ENCODE data around the gene ACACA.

DNA sequence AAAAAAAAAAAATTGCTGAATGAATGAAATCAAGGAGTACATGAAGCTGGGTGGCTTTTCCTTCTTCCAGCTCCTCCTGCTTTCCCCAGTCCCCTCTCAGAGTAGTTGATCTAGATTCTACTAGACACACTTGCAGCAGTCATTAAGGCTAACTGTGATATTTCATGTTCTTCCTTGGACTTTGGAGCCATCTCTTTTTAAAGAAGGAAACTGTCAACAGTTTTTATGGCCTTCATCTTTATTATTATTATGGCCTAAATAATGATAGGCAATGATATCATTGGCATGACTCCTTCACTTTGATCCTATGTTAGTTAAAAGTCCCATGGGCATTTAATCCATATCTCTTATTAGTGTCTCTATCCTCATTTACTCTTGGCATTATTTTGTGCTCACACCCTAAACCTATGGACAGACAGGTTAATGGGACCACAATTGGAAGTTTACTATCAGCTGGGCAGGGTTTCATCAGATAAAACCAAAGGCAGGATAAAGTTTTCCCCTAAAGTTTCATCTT is 21.1 kb downstream of the ACACA start:
- TF ChIP-seq POLR2A (IDR thresholded peaks at IDR 0.05; ENCODE audit: low read depth, low read length) = no peak
- TF ChIP-seq POLR2AphosphoS5 (IDR thresholded peaks at IDR 0.05; ENCODE audit: low read depth, low read length) = no peak

Measured in GM12892 (cell line).